Gastroesophageal sphincter (tissue), 3 donors: ENCODE data around the gene SGO2.

Experiments
- CTCF ChIP-seq, 4 experiments: fragments of 200-600 bp in 2 of 4; fragments of 450-650 bp in 2 of 4; sonication (generic) in 1 of 4; IDR thresholded peaks; one replicate each; pipeline ENCODE4 v1.5.1; 2017 to 2019; ENCODE audit warnings: antibody characterized with exemption in 4 of 4, mild to moderate bottlenecking in 2 of 4, moderate library complexity in 2 of 4
- POLR2AphosphoS5 ChIP-seq: sonication (generic); formaldehyde crosslinking; IDR thresholded peaks from one replicate; pipeline ENCODE4 v1.6.1; 2017; ENCODE audit warnings: antibody characterized with exemption

GRCh38 chr2:200616656-200617055 lies 90.6 kb downstream of the SGO2 start:
- TF ChIP-seq CTCF (IDR thresholded peaks at IDR 0.05) (no peak), POLR2AphosphoS5 (no peak)
